Natural killer cell (primary cell): ENCODE measurements around the gene LRRC18. TPM values are rescaled to one million over a fixed set of nuclear protein-coding genes. Genes with fewer than 3 reads are reported as not detected.

Source experiments
- ATAC-seq, 3 donors: fragments of 150-1000 bp in 2 of 3; fragments of 200-7000 bp in 1 of 3; cut with Tn5 transposase; 1 replicate in 1 of 3; 2 replicates in 2 of 3; pipeline ENCODE4 v1.10.0; 2021; ENCODE audit warnings: mild to moderate bottlenecking in 2 of 3, moderate library complexity in 2 of 3
- DNase-seq, 2 donors: peaks; one replicate each; pipeline versions ENCODE4 v3.0.0 to v3.0.0-alpha.2; 2013 to 2021; ENCODE audit warnings: mixed read lengths in 1 of 2
- H3K27ac ChIP-seq: one replicate; pipeline ENCODE4 v1.5.1; 2013; ENCODE audit warnings: mild to moderate bottlenecking, low read length
- H3K27me3 ChIP-seq: one replicate; pipeline ENCODE4 v1.6.1; 2013; ENCODE audit warnings: low read length; ENCODE audit not compliant: control insufficient read depth, insufficient read depth
- H3K36me3 ChIP-seq: one replicate; pipeline ENCODE4 v1.6.1; 2013; ENCODE audit warnings: low read length; ENCODE audit not compliant: control insufficient read depth, insufficient read depth
- H3K4me1 ChIP-seq: one replicate; pipeline ENCODE4 v1.6.1; 2013; ENCODE audit warnings: low read length; ENCODE audit not compliant: control insufficient read depth, insufficient read depth
- H3K4me3 ChIP-seq: one replicate; pipeline ENCODE4 v1.5.1; 2013; ENCODE audit warnings: low read length
- H3K9me3 ChIP-seq: one replicate; pipeline ENCODE4 v1.6.1; 2013; ENCODE audit warnings: low read length; ENCODE audit not compliant: control insufficient read depth, insufficient read depth
- H3K27ac Mint-ChIP-seq, 2 donors: one replicate each; pipeline ENCODE4 v1.8.0; 2022; ENCODE audit warnings: mild to moderate bottlenecking in 2 of 2, mixed read lengths in 2 of 2, moderate library complexity in 1 of 2
- H3K27me3 Mint-ChIP-seq, 2 donors: one replicate each; pipeline ENCODE4 v1.8.0; 2022; ENCODE audit warnings: low read depth in 2 of 2, mixed read lengths in 2 of 2
- H3K36me3 Mint-ChIP-seq: one replicate; pipeline ENCODE4 v1.8.0; 2022; ENCODE audit warnings: mixed read lengths
- H3K4me1 Mint-ChIP-seq, 2 donors: one replicate each; pipeline ENCODE4 v1.8.0; 2022; ENCODE audit warnings: mixed read lengths in 2 of 2
- H3K4me3 Mint-ChIP-seq: one replicate; pipeline ENCODE4 v1.8.0; 2022; ENCODE audit warnings: mild to moderate bottlenecking, moderate library complexity, mixed read lengths
- H3K9me3 Mint-ChIP-seq, 2 donors: one replicate each; pipeline ENCODE4 v1.8.0; 2022; ENCODE audit warnings: mixed read lengths in 2 of 2
- CTCF ChIP-seq: fragments of 200-600 bp; IDR thresholded peaks from one replicate; pipeline ENCODE4 v1.8.0; 2022; ENCODE audit warnings: antibody characterized with exemption
- WGBS: methylation state at CpG from one replicate; pipeline ENCODE4 v1.1.7; 2013; ENCODE audit warnings: missing lambda C conversion rate; ENCODE audit not compliant: insufficient coverage; 5-methylcytosine and 5-hydroxymethylcytosine counted together
- intact Hi-C: fragments of 100-400 bp; cut with micrococcal nuclease; formaldehyde crosslinking; loops from one replicate; pipeline ENCODE4 v1.14.2; 2022
- total RNA-seq, 4 donors: library from RNA; stranded (reverse); fragments of 120-200 nt in 1 of 4; gene quantifications; one replicate each; pipeline versions ENCODE4 v1.2.3 to v1.2.4, GENCODE V29; 2013 to 2022

Gene LRRC18
- total RNA-seq, 3 donors from 2014 or later (not counting 1 experiment from before 2014, with no cell fraction given): not detected

DNA sequence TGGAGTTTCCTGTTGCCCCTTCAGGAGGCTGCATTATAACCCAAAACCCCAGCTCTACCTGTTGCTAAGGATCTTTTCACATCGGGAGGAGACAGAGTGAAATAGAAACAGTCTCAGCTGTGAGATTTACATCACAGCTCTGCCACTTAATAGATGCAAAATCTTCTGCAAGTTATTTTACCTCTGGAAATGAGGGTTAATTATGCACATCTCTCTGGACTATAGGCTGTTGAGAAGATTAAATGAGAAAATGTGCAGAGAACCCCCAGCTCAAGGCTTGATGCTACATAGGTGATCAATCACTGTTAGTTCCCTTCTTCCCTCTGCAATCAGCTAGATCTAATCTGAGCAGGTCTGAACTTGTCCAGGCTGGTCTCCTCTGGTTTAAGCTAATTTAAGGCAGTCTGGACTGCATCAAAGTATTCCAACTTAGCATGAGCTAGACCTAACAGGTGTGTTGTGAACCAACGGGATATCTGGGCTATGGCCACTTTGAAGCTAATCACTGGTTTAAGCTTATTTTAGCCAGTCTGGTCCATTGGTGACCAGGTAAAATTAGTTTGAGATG lies 8.9 kb upstream of the LRRC18 start:
- H3K4me3 ChIP-seq: no peak overlapping the region
- H3K9me3 ChIP-seq: no peaks in the 10 kb centered on the region
- Mint-ChIP-seq H3K27me3 (peaks cover 4 to 5% of the 10 kb centered on the region in 2 donors), H3K36me3 (no peaks in the 10 kb centered on the region), H3K4me1 (no peaks in the 10 kb centered on the region), H3K4me3 (no peak overlapping the region), H3K27ac (no peak overlapping the region), H3K9me3 (no peaks in the 10 kb centered on the region)
- ATAC-seq (no peak), DNase-seq (no peak)
- H3K36me3 ChIP-seq: no peaks in the 10 kb centered on the region
- intact Hi-C loops: no loop called here
- H3K27ac ChIP-seq: no peak overlapping the region
- WGBS: 94% methylated on average over 2 of the region's 2 CpGs
- H3K27me3 ChIP-seq: no peaks in the 10 kb centered on the region
- TF ChIP-seq CTCF: no peak
- H3K4me1 ChIP-seq: no peaks in the 10 kb centered on the region

DNA sequence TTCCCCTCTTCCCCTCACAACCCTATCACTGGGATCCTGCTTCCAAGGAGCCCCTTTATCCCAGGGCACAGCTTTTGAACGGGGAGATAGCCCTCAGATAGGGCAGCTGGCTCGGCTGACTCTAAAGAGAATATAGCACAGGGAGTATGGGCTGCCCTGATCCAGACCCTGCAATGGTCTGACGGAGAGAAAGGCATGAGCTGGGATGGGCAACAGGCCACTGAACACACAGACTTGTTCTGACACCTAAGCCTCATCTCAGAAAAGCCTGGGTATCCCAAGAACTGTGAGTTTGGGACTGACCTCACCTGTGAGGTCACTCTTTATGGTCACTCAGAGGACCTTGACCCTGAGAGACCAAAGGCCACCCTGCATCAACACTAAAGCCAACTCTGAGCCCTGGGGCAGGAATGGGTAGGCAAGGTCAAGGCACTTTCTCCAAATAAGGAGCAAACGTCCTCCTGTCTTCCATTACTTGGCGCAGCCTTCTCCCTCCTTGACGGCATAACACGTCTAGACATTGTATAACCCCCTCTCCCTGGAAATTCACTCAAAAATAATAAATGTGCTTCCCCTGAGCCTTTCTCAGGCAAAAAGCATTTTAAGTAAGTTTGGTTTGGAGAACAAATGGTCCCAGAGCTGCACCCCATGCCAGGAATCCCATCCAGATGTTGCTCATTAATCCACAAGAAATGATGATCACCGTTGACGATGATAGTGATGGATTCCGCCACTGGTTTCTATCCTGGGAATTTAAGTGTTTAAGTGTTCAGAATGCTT lies 8.2 kb upstream of the LRRC18 start:
- no peaks in the 10 kb centered on the region for H3K9me3 ChIP-seq
- no peak overlapping the region for H3K27ac ChIP-seq
- no peaks in the 10 kb centered on the region for H3K27me3 ChIP-seq
- ATAC-seq (no peak), DNase-seq (no peak)
- H3K27me3 Mint-ChIP-seq: peaks cover 4 to 5% of the 10 kb centered on the region in 2 donors
- intact Hi-C loops: no loop called here
- no peak overlapping the region for H3K4me3 ChIP-seq
- H3K9me3 Mint-ChIP-seq: no peaks in the 10 kb centered on the region
- no peak for TF ChIP-seq CTCF
- H3K4me3 Mint-ChIP-seq: no peak overlapping the region
- H3K4me1 ChIP-seq: no peaks in the 10 kb centered on the region
- H3K36me3 Mint-ChIP-seq: no peaks in the 10 kb centered on the region
- H3K36me3 ChIP-seq: no peaks in the 10 kb centered on the region
- 81% methylated on average over 10 of the region's 10 CpGs for WGBS
- no peaks in the 10 kb centered on the region for H3K4me1 Mint-ChIP-seq
- no peak overlapping the region for H3K27ac Mint-ChIP-seq

DNA sequence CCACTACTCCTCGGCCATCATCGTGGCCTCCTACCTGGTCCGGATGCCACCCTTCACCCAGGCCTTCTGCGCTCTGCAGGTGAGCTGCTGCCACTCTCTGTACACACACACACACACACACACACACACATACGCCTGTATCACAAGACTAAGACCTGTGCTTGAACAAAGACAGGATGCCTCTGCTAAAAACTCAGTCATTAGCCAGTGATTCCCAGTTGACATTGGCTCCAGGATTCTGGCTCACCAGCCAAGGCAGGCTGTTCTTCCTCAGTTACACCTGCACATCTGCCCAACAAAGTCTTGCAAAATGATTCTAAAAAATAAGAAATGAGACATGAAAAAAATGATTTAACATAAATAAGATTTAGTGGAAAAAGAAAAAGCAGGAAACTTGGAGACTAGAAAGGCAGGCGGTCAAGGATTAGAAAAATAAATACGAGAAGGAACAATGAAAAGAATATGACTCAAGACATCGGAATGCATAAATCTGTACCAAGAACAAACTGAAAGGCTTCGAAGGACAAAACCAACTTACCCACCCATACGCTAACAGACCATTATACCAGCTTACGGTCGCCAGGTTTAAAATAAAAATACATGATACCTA lies 7.4 kb upstream of the LRRC18 start:
- H3K9me3 ChIP-seq: no peaks in the 10 kb centered on the region
- no peak overlapping the region for H3K4me3 ChIP-seq
- H3K27ac ChIP-seq: no peak overlapping the region
- peaks cover 4 to 5% of the 10 kb centered on the region in 2 donors for H3K27me3 Mint-ChIP-seq
- H3K27ac Mint-ChIP-seq: no peak overlapping the region
- no peaks in the 10 kb centered on the region for H3K36me3 ChIP-seq
- H3K4me1 Mint-ChIP-seq: no peaks in the 10 kb centered on the region
- no peak for DNase-seq
- no peak overlapping the region for H3K4me3 Mint-ChIP-seq
- H3K4me1 ChIP-seq: no peaks in the 10 kb centered on the region
- no peaks in the 10 kb centered on the region for H3K27me3 ChIP-seq
- WGBS: 95% methylated on average over 9 of the region's 12 CpGs
- intact Hi-C loops: no loop called here
- ATAC-seq: no peak
- TF ChIP-seq CTCF: no peak
- H3K9me3 Mint-ChIP-seq: no peaks in the 10 kb centered on the region
- H3K36me3 Mint-ChIP-seq: no peaks in the 10 kb centered on the region
